ENCODE data around the gene B4GAT1.
"Not testable (repeated sequence)": the region's sequence is repeated elsewhere in the genome, so short reads cannot be mapped to it uniquely, and the experiment has no call there.

The B4GAT1 gene

GRCh38 chr11:66311470-66311964 lies 35.9 kb downstream of the B4GAT1 start:
- H3K36me3 ChIP-seq (ENCODE audit: control insufficient read depth, insufficient read depth, low read length): no peaks in the 10 kb centered on the region
- no peaks in the 10 kb centered on the region; the same call in 1 of the 2 replicates for H3K27me3 ChIP-seq (replicated peaks; ENCODE audit: control insufficient read depth, insufficient read depth, low read length)
- TF ChIP-seq, protein P1, sequence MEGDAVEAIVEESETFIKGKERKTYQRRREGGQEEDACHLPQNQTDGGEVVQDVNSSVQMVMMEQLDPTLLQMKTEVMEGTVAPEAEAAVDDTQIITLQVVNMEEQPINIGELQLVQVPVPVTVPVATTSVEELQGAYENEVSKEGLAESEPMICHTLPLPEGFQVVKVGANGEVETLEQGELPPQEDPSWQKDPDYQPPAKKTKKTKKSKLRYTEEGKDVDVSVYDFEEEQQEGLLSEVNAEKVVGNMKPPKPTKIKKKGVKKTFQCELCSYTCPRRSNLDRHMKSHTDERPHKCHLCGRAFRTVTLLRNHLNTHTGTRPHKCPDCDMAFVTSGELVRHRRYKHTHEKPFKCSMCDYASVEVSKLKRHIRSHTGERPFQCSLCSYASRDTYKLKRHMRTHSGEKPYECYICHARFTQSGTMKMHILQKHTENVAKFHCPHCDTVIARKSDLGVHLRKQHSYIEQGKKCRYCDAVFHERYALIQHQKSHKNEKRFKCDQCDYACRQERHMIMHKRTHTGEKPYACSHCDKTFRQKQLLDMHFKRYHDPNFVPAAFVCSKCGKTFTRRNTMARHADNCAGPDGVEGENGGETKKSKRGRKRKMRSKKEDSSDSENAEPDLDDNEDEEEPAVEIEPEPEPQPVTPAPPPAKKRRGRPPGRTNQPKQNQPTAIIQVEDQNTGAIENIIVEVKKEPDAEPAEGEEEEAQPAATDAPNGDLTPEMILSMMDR (IDR thresholded peaks at IDR 0.05; ENCODE audit: insufficient read depth, low read length, poor library complexity, severe bottlenecking): no peak
- H3K4me3 ChIP-seq (replicated peaks; ENCODE audit: low read depth, low read length): peak overlapping the region; percentile 67
- no peak for DNase-seq (ENCODE audit: extremely low read depth, insufficient read length)

DNA sequence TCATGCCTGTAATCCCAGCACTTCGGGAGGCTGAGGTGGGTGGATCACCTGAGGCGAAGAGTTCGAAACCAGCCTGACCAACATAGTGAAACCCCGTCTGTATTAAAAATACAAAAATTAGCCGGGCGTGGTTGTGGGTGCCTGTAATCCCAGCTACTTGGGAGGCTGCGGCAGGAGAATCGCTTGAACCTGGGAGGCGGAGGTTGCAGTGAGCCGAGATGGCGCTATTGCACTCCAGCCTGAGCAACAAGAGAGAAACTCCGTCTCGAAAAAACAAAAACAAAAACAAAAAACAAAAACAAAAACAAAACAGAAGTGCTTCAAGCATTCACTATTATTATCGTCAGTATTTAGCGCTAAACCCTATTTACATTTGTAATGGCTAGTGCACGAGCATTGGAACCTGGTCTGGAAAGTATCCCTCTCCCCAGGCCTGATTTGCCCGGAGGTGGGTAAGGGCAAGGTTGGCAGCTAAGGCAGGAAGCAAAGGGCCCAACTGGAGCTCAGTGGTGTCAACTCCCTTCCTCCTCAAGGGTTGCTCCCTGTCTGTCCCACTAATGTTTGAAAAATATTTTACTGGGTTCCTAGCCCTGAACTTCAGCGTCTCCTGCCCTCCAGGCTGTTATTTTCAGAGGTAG lies 36.5 kb downstream of the B4GAT1 start:
- not testable (repeated sequence) for H3K27me3 ChIP-seq (replicated peaks; ENCODE audit: control insufficient read depth, insufficient read depth, low read length); H3K4me3 ChIP-seq (replicated peaks; ENCODE audit: low read depth, low read length); H3K36me3 ChIP-seq (ENCODE audit: control insufficient read depth, insufficient read depth, low read length); DNase-seq (ENCODE audit: extremely low read depth, insufficient read length)

- H3K36me3 ChIP-seq (ENCODE audit: control insufficient read depth, insufficient read depth, low read length): no peaks in the 10 kb centered on the region
- H3K4me3 ChIP-seq (replicated peaks; ENCODE audit: low read depth, low read length): no peak overlapping the region
- no peaks in the 10 kb centered on the region for H3K27me3 ChIP-seq (replicated peaks; ENCODE audit: control insufficient read depth, insufficient read depth, low read length)
- no peak for DNase-seq (ENCODE audit: extremely low read depth, insufficient read length)
- TF ChIP-seq, protein P1 (IDR thresholded peaks at IDR 0.05; ENCODE audit: insufficient read depth, low read length, poor library complexity, severe bottlenecking): no peak
Observed at GRCh38 chr11:66310324-66310723, 37.1 kb downstream of the B4GAT1 start.

DNA sequence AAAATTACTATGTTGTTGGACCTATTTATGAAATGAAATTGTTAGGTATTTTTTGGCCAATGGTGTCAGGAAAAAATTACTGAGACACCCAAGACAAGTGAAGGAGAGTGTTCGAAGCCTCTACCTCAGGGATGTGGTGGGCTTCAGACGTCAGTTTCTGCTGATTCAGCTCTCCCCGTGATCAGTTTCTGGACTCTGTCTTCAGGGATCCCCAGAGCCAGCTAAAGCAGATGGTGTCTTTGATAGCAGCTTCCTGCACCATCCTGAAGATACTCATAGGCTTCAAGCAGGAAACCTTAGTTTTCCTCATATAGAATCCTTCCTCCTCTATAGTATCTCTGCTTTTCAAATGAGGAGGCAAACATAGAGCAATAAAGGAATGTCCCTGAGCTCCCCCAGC lies 38.0 kb downstream of the B4GAT1 start:
- Histone ChIP-seq H3K36me3 (ENCODE audit: control insufficient read depth, insufficient read depth, low read length) (no peaks in the 10 kb centered on the region), H3K4me3 (replicated peaks; ENCODE audit: low read depth, low read length) (no peak overlapping the region), H3K27me3 (replicated peaks; ENCODE audit: control insufficient read depth, insufficient read depth, low read length) (no peaks in the 10 kb centered on the region)
- DNase-seq (ENCODE audit: extremely low read depth, insufficient read length): no peak
- TF ChIP-seq, protein P1 (IDR thresholded peaks at IDR 0.05; ENCODE audit: insufficient read depth, low read length, poor library complexity, severe bottlenecking): no peak

GRCh38 chr11:66302656-66303055 lies 44.8 kb downstream of the B4GAT1 start:
- DNase-seq (ENCODE audit: extremely low read depth, insufficient read length): no peak
- TF ChIP-seq, protein P1 (IDR thresholded peaks at IDR 0.05; ENCODE audit: insufficient read depth, low read length, poor library complexity, severe bottlenecking): no peak
- Histone ChIP-seq H3K36me3 (ENCODE audit: control insufficient read depth, insufficient read depth, low read length) (no peaks in the 10 kb centered on the region), H3K4me3 (replicated peaks; ENCODE audit: low read depth, low read length) (no peak overlapping the region), H3K27me3 (replicated peaks; ENCODE audit: control insufficient read depth, insufficient read depth, low read length) (no peaks in the 10 kb centered on the region)

DNA sequence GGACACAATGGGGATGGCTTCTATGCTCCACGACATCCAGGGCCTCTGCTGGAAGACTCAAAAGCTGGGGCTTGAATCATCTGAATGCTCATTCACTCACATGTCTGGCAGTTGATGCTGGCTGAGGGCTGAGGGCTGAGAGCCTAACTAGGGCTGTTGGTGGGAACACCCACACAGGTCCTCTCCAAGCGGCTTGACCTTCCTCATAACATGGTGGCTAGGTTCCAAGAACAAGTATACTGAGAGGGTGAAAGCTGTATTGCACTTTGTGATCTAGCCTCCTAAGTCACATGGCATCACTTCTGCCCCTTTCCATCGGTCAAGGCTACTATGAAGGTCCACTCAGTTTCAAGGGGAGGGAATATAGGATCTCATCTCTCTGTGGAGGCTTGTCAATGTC lies 48.2 kb downstream of the B4GAT1 start:
- H3K4me3 ChIP-seq (replicated peaks; ENCODE audit: low read depth, low read length): no peak overlapping the region
- TF ChIP-seq, protein P1 (IDR thresholded peaks at IDR 0.05; ENCODE audit: insufficient read depth, low read length, poor library complexity, severe bottlenecking): no peak
- DNase-seq (ENCODE audit: extremely low read depth, insufficient read length): no peak
- H3K27me3 ChIP-seq (replicated peaks; ENCODE audit: control insufficient read depth, insufficient read depth, low read length): no peaks in the 10 kb centered on the region; the same call in 1 of the 2 replicates
- H3K36me3 ChIP-seq (ENCODE audit: control insufficient read depth, insufficient read depth, low read length): no peaks in the 10 kb centered on the region

Data from GM06990 (cell line).